Activated T-helper 2 cell treated with anti-CD3 and anti-CD28 coated beads, Interferon-gamma antibody, Interleukin-2, Interleukin-4, amounts not matched to agents 10 μg/mL and 5 μg/mL and 100 μg/mL, durations not matched to agents 14 hours and 24 hours and 36 hours (primary cell): ENCODE data around the gene BBX. TPM values are rescaled to one million over a fixed set of nuclear protein-coding genes. Genes with fewer than 3 reads are reported as not detected.

ENCODE experiments used
- DNase-seq: peaks from one replicate; pipeline ENCODE4 v3.0.0; 2021; ENCODE audit warnings: low spot score
- H3K27ac Mint-ChIP-seq: one replicate; pipeline ENCODE4 v1.8.0; 2021; ENCODE audit warnings: mixed read lengths
- H3K27me3 Mint-ChIP-seq: one replicate; pipeline ENCODE4 v1.8.0; 2021; ENCODE audit warnings: low read depth, mixed read lengths
- H3K36me3 Mint-ChIP-seq: one replicate; pipeline ENCODE4 v1.8.0; 2021; ENCODE audit warnings: low read depth, mixed read lengths
- H3K4me1 Mint-ChIP-seq: one replicate; pipeline ENCODE4 v1.8.0; 2021; ENCODE audit warnings: low read depth, mixed read lengths
- H3K4me3 Mint-ChIP-seq: one replicate; pipeline ENCODE4 v1.8.0; 2021; ENCODE audit warnings: low read depth, mild to moderate bottlenecking, moderate library complexity, mixed read lengths
- H3K9me3 Mint-ChIP-seq: one replicate; pipeline ENCODE4 v1.8.0; 2021; ENCODE audit warnings: mixed read lengths
- intact Hi-C: fragments of 100-400 bp; cut with micrococcal nuclease; formaldehyde crosslinking; loops from one replicate; pipeline ENCODE4 v1.15.1; 2023
- total RNA-seq: library from RNA; stranded (reverse); gene quantifications from 2 replicates; pipeline ENCODE4 v1.2.3, GENCODE V29; 2022

Gene BBX
- total RNA-seq, 1 donor from 2014 or later = 35.8 TPM

- no peaks in the 10 kb centered on the region for H3K9me3 Mint-ChIP-seq
- H3K4me3 Mint-ChIP-seq = no peak overlapping the region
- no peaks in the 10 kb centered on the region for H3K27me3 Mint-ChIP-seq
- no peak overlapping the region for H3K27ac Mint-ChIP-seq
- peaks cover 34% of the 10 kb centered on the region for H3K36me3 Mint-ChIP-seq
- H3K4me1 Mint-ChIP-seq = peaks cover 3% of the 10 kb centered on the region
- DNase-seq = no peak
- intact Hi-C loops = no loop called here
Observed at GRCh38 chr3:107794664-107795443, 272.1 kb downstream of the BBX start.

GRCh38 chr3:107795514-107796094 is 272.8 kb downstream of the BBX start:
- no peak for DNase-seq
- Mint-ChIP-seq H3K4me1 (peaks cover 3% of the 10 kb centered on the region), H3K36me3 (peaks cover 27% of the 10 kb centered on the region), H3K9me3 (no peaks in the 10 kb centered on the region), H3K27ac (no peak overlapping the region), H3K27me3 (no peaks in the 10 kb centered on the region), H3K4me3 (no peak overlapping the region)
- intact Hi-C loops = no loop called here

- Mint-ChIP-seq H3K27me3 (no peaks in the 10 kb centered on the region), H3K4me3 (no peak overlapping the region), H3K9me3 (no peaks in the 10 kb centered on the region), H3K4me1 (peaks cover 3% of the 10 kb centered on the region), H3K36me3 (peaks cover 35% of the 10 kb centered on the region), H3K27ac (no peak overlapping the region)
- intact Hi-C loops = no loop called here
- DNase-seq = no peak
Observed at GRCh38 chr3:107796791-107797190, 274.0 kb downstream of the BBX start.

GRCh38 chr3:107797586-107797985 is 274.8 kb downstream of the BBX start:
- no peak overlapping the region for H3K27ac Mint-ChIP-seq
- DNase-seq = no peak
- H3K9me3 Mint-ChIP-seq = no peaks in the 10 kb centered on the region
- H3K27me3 Mint-ChIP-seq = no peaks in the 10 kb centered on the region
- H3K4me3 Mint-ChIP-seq = no peak overlapping the region
- H3K4me1 Mint-ChIP-seq = peaks cover 3% of the 10 kb centered on the region
- intact Hi-C loops = no loop called here
- H3K36me3 Mint-ChIP-seq = peaks cover 30% of the 10 kb centered on the region

GRCh38 chr3:107798381-107798780 is 275.6 kb downstream of the BBX start:
- H3K27ac Mint-ChIP-seq = no peak overlapping the region
- no peaks in the 10 kb centered on the region for H3K9me3 Mint-ChIP-seq
- peaks cover 3% of the 10 kb centered on the region for H3K4me1 Mint-ChIP-seq
- no peaks in the 10 kb centered on the region for H3K27me3 Mint-ChIP-seq
- intact Hi-C loops = no loop called here
- H3K36me3 Mint-ChIP-seq = peaks cover 34% of the 10 kb centered on the region
- H3K4me3 Mint-ChIP-seq = no peak overlapping the region
- DNase-seq = no peak

GRCh38 chr3:107800710-107801109 is 277.9 kb downstream of the BBX start:
- H3K27ac Mint-ChIP-seq = no peak overlapping the region
- DNase-seq = no peak
- H3K27me3 Mint-ChIP-seq = no peaks in the 10 kb centered on the region
- peaks cover 3% of the 10 kb centered on the region for H3K4me1 Mint-ChIP-seq
- H3K4me3 Mint-ChIP-seq = no peak overlapping the region
- intact Hi-C loops = no loop called here
- H3K36me3 Mint-ChIP-seq = peaks cover 38% of the 10 kb centered on the region
- H3K9me3 Mint-ChIP-seq = no peaks in the 10 kb centered on the region

GRCh38 chr3:107803170-107803569 is 280.4 kb downstream of the BBX start:
- no peaks in the 10 kb centered on the region for H3K27me3 Mint-ChIP-seq
- intact Hi-C loops = no loop called here
- no peak overlapping the region for H3K4me3 Mint-ChIP-seq
- no peak overlapping the region for H3K27ac Mint-ChIP-seq
- peaks cover 45% of the 10 kb centered on the region for H3K36me3 Mint-ChIP-seq
- DNase-seq = no peak
- no peaks in the 10 kb centered on the region for H3K9me3 Mint-ChIP-seq
- no peaks in the 10 kb centered on the region for H3K4me1 Mint-ChIP-seq

GRCh38 chr3:107806021-107806420 is 283.3 kb downstream of the BBX start:
- Mint-ChIP-seq H3K4me1 (peaks cover 9% of the 10 kb centered on the region), H3K27ac (no peak overlapping the region), H3K36me3 (peaks cover 45% of the 10 kb centered on the region), H3K27me3 (no peaks in the 10 kb centered on the region), H3K4me3 (no peak overlapping the region), H3K9me3 (no peaks in the 10 kb centered on the region)
- no peak for DNase-seq
- intact Hi-C loops = no loop called here

GRCh38 chr3:107806536-107806935 is 283.8 kb downstream of the BBX start:
- Mint-ChIP-seq H3K4me3 (no peak overlapping the region), H3K27me3 (no peaks in the 10 kb centered on the region), H3K4me1 (peaks cover 9% of the 10 kb centered on the region), H3K27ac (no peak overlapping the region), H3K9me3 (no peaks in the 10 kb centered on the region), H3K36me3 (peaks cover 40% of the 10 kb centered on the region)
- no peak for DNase-seq
- intact Hi-C loops = no loop called here

GRCh38 chr3:107810171-107811071 is 287.7 kb downstream of the BBX start:
- DNase-seq = no peak
- intact Hi-C loops = no loop called here
- no peaks in the 10 kb centered on the region for H3K9me3 Mint-ChIP-seq
- peaks cover 9% of the 10 kb centered on the region for H3K4me1 Mint-ChIP-seq
- H3K27ac Mint-ChIP-seq = no peak overlapping the region
- H3K27me3 Mint-ChIP-seq = no peaks in the 10 kb centered on the region
- H3K4me3 Mint-ChIP-seq = no peak overlapping the region
- H3K36me3 Mint-ChIP-seq = peaks cover 21% of the 10 kb centered on the region

- H3K27ac Mint-ChIP-seq = no peak overlapping the region
- no peaks in the 10 kb centered on the region for H3K9me3 Mint-ChIP-seq
- no peak overlapping the region for H3K4me3 Mint-ChIP-seq
- H3K4me1 Mint-ChIP-seq = peaks cover 9% of the 10 kb centered on the region
- H3K27me3 Mint-ChIP-seq = peaks cover 4% of the 10 kb centered on the region
- no peak for DNase-seq
- H3K36me3 Mint-ChIP-seq = peaks cover 11% of the 10 kb centered on the region
- intact Hi-C loops = no loop called here
Observed at GRCh38 chr3:107813026-107813425, 290.3 kb downstream of the BBX start.

GRCh38 chr3:107816107-107816506 is 293.3 kb downstream of the BBX start:
- Mint-ChIP-seq H3K4me1 (no peaks in the 10 kb centered on the region), H3K9me3 (no peaks in the 10 kb centered on the region), H3K27me3 (peaks cover 4% of the 10 kb centered on the region), H3K36me3 (no peaks in the 10 kb centered on the region), H3K4me3 (no peak overlapping the region), H3K27ac (no peak overlapping the region)
- intact Hi-C loops = no loop called here
- no peak for DNase-seq

GRCh38 chr3:107817076-107817475 is 294.3 kb downstream of the BBX start:
- no peak overlapping the region for H3K4me3 Mint-ChIP-seq
- no peaks in the 10 kb centered on the region for H3K4me1 Mint-ChIP-seq
- H3K27ac Mint-ChIP-seq = no peak overlapping the region
- no peaks in the 10 kb centered on the region for H3K9me3 Mint-ChIP-seq
- no peak for DNase-seq
- H3K36me3 Mint-ChIP-seq = no peaks in the 10 kb centered on the region
- H3K27me3 Mint-ChIP-seq = peaks cover 4% of the 10 kb centered on the region
- intact Hi-C loops = no loop called here
